ENCODE measurements around the gene SDHB. TPM values are rescaled to one million over a fixed set of nuclear protein-coding genes. Genes with fewer than 3 reads are reported as not detected.

The SDHB gene
- total and polyA plus RNA-seq, 9 of the 15 experiments (the other 6 are each of a cell fraction or from before 2014, with no cell fraction given): 207 to 554 (median 365) TPM

- TF ChIP-seq ZNF184 (CRISPR knock-in tag; IDR thresholded peaks at IDR 0.05) (no peak), ARID1B (IDR thresholded peaks at IDR 0.05) (no peak), NCOA4 (IDR thresholded peaks at IDR 0.05; ENCODE audit: partially characterized antibody) (no peak), XRCC3 (IDR thresholded peaks at IDR 0.05) (no peak), ELF4 (CRISPR knock-in tag; IDR thresholded peaks at IDR 0.05) (peak; percentile 26; the same call in 1 of the 2 replicates), ZNF12 (CRISPR knock-in tag; IDR thresholded peaks at IDR 0.05) (no peak), REST (IDR thresholded peaks at IDR 0.05; ENCODE audit: borderline replicate concordance) (no peak), REST (CRISPR knock-in tag; IDR thresholded peaks at IDR 0.05; ENCODE audit: low read depth) (no peak), CHD4 (IDR thresholded peaks at IDR 0.05; ENCODE audit: insufficient read depth, insufficient replicate concordance, low read depth, low read length, poor library complexity, severe bottlenecking) (no peak), ELK1 (CRISPR knock-in tag; IDR thresholded peaks at IDR 0.05) (no peak), MAFG (tag; conservative IDR thresholded peaks at IDR 0.05) (no peak), KAT8 (IDR thresholded peaks at IDR 0.05; ENCODE audit: low read depth) (no peak), RNF2 (IDR thresholded peaks at IDR 0.05) (no peak), ELF2 (CRISPR knock-in tag; IDR thresholded peaks at IDR 0.05) (0 out of 2 replicates have a peak, but pooled peaks have one; percentile 38), RHOXF2B (CRISPR knock-in tag; conservative IDR thresholded peaks at IDR 0.05) (0 out of 2 replicates have a peak, but pooled peaks have one; percentile 55), KLF1 (tag; IDR thresholded peaks at IDR 0.05) (no peak), GTF2A2 (tag; IDR thresholded peaks at IDR 0.05) (no peak), NFYB (IDR thresholded peaks at IDR 0.05; ENCODE audit: extremely low read depth, insufficient read length) (no peak), PHTF2 (CRISPR knock-in tag; IDR thresholded peaks at IDR 0.05) (no peak), ZNF431 (CRISPR knock-in tag; IDR thresholded peaks at IDR 0.05) (no peak), HNRNPUL1 (IDR thresholded peaks at IDR 0.05; ENCODE audit: low read length) (no peak), ZFP36 (IDR thresholded peaks at IDR 0.05; ENCODE audit: low read depth, low read length, partially characterized antibody) (no peak)
Observed at GRCh38 chr1:17053685-17054410, at the start of gene SDHB (continued).
